AG09309 (cell line): ENCODE measurements around the gene RNF11.

Source experiments
- DNase-seq: peaks from one replicate; pipeline ENCODE4 v3.0.0-alpha.2; 2010; ENCODE audit warnings: low read depth
- H3K4me3 ChIP-seq: 2 replicates; pipeline ENCODE4 v1.5.1; 2011; ENCODE audit warnings: mild to moderate bottlenecking, low read depth, low read length, moderate library complexity; ENCODE audit not compliant: control insufficient read depth
- CTCF ChIP-seq: IDR thresholded peaks from 2 replicates; pipeline ENCODE4 v1.5.1; 2011; ENCODE audit warnings: mild to moderate bottlenecking, low read depth, low read length, inconsistent platforms; ENCODE audit not compliant: insufficient read depth, control insufficient read depth; ENCODE audit errors: missing control alignments

Gene RNF11

DNA sequence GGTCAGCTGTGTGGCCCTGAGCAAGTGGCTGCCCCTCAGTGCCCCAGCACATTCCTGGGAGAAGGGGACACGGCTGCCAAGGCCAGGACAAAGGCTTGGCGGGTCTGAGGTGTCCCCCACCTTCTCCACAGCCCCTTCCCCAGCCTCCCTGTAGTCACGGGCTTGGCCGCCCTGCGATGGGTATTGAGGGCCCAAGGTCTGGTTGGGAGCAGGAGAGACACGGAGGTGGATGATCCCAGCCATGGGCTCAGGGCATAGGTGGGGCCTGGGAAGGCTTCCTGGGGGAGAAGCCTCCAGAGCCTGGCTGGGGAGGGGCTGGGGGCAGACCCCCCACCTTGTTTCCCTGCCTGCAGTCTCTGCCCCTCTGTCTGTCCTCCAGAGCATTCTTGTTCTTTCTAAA, 67.2 kb downstream of the RNF11 start:
- H3K4me3 ChIP-seq = no peak overlapping the region
- no peak for DNase-seq
- no peak for TF ChIP-seq CTCF

GRCh38 chr1:51303751-51304251, 67.7 kb downstream of the RNF11 start:
- no peak for DNase-seq
- no peak overlapping the region for H3K4me3 ChIP-seq
- TF ChIP-seq CTCF = no peak

GRCh38 chr1:51304360-51304759, 68.3 kb downstream of the RNF11 start:
- DNase-seq = no peak
- TF ChIP-seq CTCF = no peak
- H3K4me3 ChIP-seq = no peak overlapping the region

- TF ChIP-seq CTCF = no peak
- H3K4me3 ChIP-seq = no peak overlapping the region
- DNase-seq = no peak
These were observed 69.3 kb downstream of the RNF11 start for GRCh38 chr1:51305371-51305823.

DNA sequence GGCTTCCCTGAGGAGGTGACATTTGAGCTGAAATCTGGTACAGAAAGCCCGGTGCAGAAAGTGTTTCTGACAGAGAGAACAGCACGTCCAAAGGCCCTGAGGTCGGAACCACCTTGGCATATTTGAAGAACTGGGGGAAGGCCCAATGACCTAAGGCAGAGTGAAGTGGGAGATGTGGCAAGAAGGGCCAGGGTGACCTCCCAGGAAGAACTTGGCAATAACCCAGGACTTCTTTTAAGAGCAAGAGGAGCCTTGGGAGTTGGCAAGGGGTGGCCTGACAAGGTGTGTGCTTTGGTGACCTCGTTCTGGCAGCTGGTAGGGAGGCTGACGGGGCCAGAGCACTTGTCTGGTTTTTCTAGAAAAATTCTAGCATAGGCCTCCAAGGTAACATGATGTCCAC, 70.9 kb downstream of the RNF11 start:
- DNase-seq = no peak
- no peak for TF ChIP-seq CTCF

GRCh38 chr1:51308636-51309035, 72.6 kb downstream of the RNF11 start:
- TF ChIP-seq CTCF = no peak
- no peak overlapping the region for H3K4me3 ChIP-seq
- DNase-seq = no peak

More for the DNA sequence above, 70.9 kb downstream of the RNF11 start:
- no peak overlapping the region for H3K4me3 ChIP-seq

DNA sequence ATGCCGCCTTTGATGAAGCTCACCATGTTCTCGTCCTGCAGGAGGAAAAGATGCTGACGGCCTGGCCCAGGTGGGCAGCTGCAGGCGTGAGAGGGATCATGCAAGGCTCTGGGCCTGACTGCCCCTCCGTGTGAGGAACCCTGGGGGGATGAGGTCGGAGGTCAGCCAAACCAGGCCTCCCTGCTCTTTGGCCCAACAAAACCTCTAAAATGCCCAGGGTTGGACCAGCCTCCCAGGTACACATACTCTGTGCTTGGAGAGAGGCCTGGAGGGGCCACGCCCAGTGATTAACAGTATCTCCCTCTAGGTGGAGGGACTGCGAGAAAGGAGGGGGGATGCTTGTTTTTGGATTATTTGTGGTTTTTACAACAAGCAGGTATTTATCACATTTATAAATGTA, 73.2 kb downstream of the RNF11 start:
- no peak for DNase-seq
- TF ChIP-seq CTCF = no peak
- H3K4me3 ChIP-seq = no peak overlapping the region
